GM18858 (cell line): ENCODE results near the gene CRYGD.
A peak's percentile ranks its signal among the peaks of the same experiment; 100 is the strongest.

Experiments
- ATAC-seq: cut with Tn5 transposase; IDR thresholded peaks from one replicate; pipeline ENCODE4 v1.9.1; 2021; ENCODE audit not compliant: unreplicated experiment

CRYGD gene

DNA sequence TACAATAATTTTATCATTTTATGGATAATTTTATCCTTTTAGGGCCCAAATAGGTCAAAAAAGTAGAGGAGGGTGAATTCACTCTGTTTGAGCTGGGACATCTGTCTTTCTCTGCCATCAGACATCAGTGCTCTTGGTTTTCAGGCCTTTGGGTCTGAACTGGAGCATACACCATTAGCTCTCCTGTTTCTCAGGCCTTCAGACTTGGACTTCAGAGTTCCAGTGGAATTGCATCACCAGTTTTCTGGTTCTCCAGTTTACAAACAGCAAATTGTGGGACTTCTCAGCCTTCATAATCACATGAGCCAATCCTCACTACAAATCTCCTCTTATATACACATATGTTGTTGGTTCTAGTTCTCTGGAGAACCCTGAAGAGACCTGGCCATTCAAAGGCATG is 33.9 kb downstream of the CRYGD start:
- no peak for ATAC-seq

- no peak for ATAC-seq
Observed at GRCh38 chr2:208086029-208086428, 38.3 kb downstream of the CRYGD start.

- no peak for ATAC-seq
Observed at GRCh38 chr2:208083807-208084206, 40.5 kb downstream of the CRYGD start.

DNA sequence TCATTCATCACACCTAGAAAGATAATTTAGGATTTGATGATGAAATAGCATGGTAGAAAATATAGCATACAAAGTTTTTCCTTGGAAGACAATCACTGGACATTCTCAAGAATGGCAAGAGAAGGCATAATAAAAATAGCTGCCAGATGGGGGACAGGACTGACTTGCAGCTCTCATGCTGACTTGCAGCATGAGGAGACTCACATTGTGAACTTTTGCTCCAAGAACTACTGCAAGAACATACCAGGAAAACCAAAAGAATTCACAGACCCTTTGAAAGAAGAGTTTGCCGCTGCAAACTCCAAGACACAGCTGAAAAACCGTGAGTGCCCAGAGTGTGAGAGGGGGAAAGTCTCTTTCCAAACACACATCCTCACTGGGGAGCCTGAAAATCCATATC is 47.0 kb downstream of the CRYGD start:
- no peak for ATAC-seq

GRCh38 chr2:208074610-208075356 is 49.5 kb downstream of the CRYGD start:
- no peak for ATAC-seq

- peak; percentile 84 for ATAC-seq
Observed at GRCh38 chr2:208072250-208072892, 52.0 kb downstream of the CRYGD start.
